A673 (cell line): ENCODE results near the gene FCHO1. TPM values are rescaled to one million over a fixed set of nuclear protein-coding genes. Genes with fewer than 3 reads are reported as not detected.

Experiments
- BruUV-seq: library from RNA; stranded (reverse); fragments of 400-500 nt; replicated peaks from 2 replicates; lab custom pipeline; 2021; lab: Mats Ljungman, UMichigan
- CTCF ChIA-PET: fragments of 300-600 bp; sonication (Branson Sonifier 250); formaldehyde crosslinking; loops from one replicate; lab custom pipeline; 2022; ENCODE audit warnings: antibody characterized with exemption; lab: Charles Lee
- POLR2A ChIA-PET: fragments of 300-600 bp; sonication (Branson Sonifier 250); formaldehyde crosslinking; loops from one replicate; lab custom pipeline; 2022; ENCODE audit warnings: antibody characterized with exemption; ENCODE audit not compliant: low non-redundant PET; lab: Charles Lee
- DNase-seq: peaks from one replicate; pipeline ENCODE4 v3.0.0-alpha.2; 2015; ENCODE audit warnings: low spot score
- H3K27ac ChIP-seq: fragments of 200-600 bp; sonication (generic); 2 replicates; pipeline ENCODE4 v1.5.1; 2016; ENCODE audit warnings: mixed run types, low read depth, mild to moderate bottlenecking, mixed read lengths, antibody characterized with exemption, low read length; ENCODE audit not compliant: poor library complexity, severe bottlenecking
- H3K27me3 ChIP-seq: fragments of 200-600 bp; sonication (generic); replicated peaks from 2 replicates; pipeline ENCODE4 v1.6.1; 2017; ENCODE audit warnings: mixed run types, low read depth, mild to moderate bottlenecking, mixed read lengths, antibody characterized with exemption, low read length; ENCODE audit not compliant: insufficient read depth, poor library complexity
- H3K36me3 ChIP-seq: fragments of 200-600 bp; sonication (generic); 2 replicates; pipeline ENCODE4 v1.6.1; 2016; ENCODE audit warnings: mixed run types, mild to moderate bottlenecking, mixed read lengths, antibody characterized with exemption, low read length; ENCODE audit not compliant: insufficient read depth, poor library complexity, severe bottlenecking
- H3K4me1 ChIP-seq: fragments of 200-600 bp; sonication (generic); 2 replicates; pipeline ENCODE4 v1.6.1; 2017; ENCODE audit warnings: mixed run types, mild to moderate bottlenecking, mixed read lengths, antibody characterized with exemption, low read length; ENCODE audit not compliant: insufficient read depth, poor library complexity, severe bottlenecking
- H3K4me3 ChIP-seq: fragments of 200-600 bp; sonication (generic); 2 replicates; pipeline ENCODE4 v1.5.1; 2016; ENCODE audit warnings: low read depth, mixed run types, mild to moderate bottlenecking, mixed read lengths, low read length; ENCODE audit not compliant: poor library complexity, severe bottlenecking
- H3K9me3 ChIP-seq: fragments of 200-600 bp; sonication (generic); 2 replicates; pipeline ENCODE4 v1.6.1; 2016; ENCODE audit warnings: mixed run types, low read depth, mild to moderate bottlenecking, mixed read lengths, antibody characterized with exemption, low read length; ENCODE audit not compliant: poor library complexity, severe bottlenecking
- EZH2 ChIP-seq: fragments of 200-600 bp; sonication (generic); IDR thresholded peaks from 2 replicates; pipeline ENCODE4 v1.6.1; 2017; ENCODE audit warnings: borderline replicate concordance, low read depth, mild to moderate bottlenecking, mixed read lengths, antibody characterized with exemption, low read length; ENCODE audit not compliant: poor library complexity, severe bottlenecking
- intact Hi-C: fragments of 100-400 bp; cut with micrococcal nuclease; formaldehyde crosslinking; loops from one replicate; pipeline ENCODE4 v1.10.0; 2022; ENCODE audit not compliant: unreplicated experiment
- total RNA-seq: library from RNA; stranded (reverse); gene quantifications from 2 replicates; pipeline ENCODE4 v1.2.3, GENCODE V29; 2021
- TF ChIP-seq, protein P1 (sequence below): fragments of 300-800, 200-600 bp; sonication (generic); conservative IDR thresholded peaks from 2 replicates; pipeline ENCODE4 v1.5.1; 2017; ENCODE audit warnings: low read depth, mild to moderate bottlenecking, antibody characterized with exemption, low read length, moderate library complexity, mixed read lengths

Gene FCHO1
- total RNA-seq, 1 experiment from 2014 or later = 2.1 TPM

DNA sequence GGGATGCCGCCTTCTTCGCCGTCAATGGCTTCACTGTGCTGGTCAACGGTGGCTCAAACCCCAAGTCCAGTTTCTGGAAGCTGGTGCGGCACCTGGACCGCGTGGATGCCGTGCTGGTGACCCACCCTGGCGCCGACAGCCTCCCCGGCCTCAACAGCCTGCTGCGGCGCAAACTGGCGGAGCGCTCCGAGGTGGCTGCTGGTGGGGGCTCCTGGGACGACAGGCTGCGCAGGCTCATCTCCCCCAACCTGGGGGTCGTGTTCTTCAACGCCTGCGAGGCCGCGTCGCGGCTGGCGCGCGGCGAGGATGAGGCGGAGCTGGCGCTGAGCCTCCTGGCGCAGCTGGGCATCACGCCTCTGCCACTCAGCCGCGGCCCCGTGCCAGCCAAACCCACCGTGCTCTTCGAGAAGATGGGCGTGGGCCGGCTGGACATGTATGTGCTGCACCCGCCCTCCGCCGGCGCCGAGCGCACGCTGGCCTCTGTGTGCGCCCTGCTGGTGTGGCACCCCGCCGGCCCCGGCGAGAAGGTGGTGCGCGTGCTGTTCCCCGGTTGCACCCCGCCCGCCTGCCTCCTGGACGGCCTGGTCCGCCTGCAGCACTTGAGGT lies 25.0 kb upstream of the FCHO1 start:
- H3K4me3 ChIP-seq = no peak overlapping the region
- H3K36me3 ChIP-seq = peaks cover 85% of the 10 kb centered on the region
- no TSS peak for BruUV-seq
- H3K9me3 ChIP-seq = peaks cover 4% of the 10 kb centered on the region
- DNase-seq = no peak
- no peak overlapping the region for H3K27ac ChIP-seq
- ChIA-PET CTCF (interaction anchor here (0.6 kb wide), 1 partner anchor 41 kb away, joined by 6 read pairs; no protein-coding TSS in a partner anchor), POLR2A (no interaction called here)
- no peaks in the 10 kb centered on the region for H3K27me3 ChIP-seq
- no peak for TF ChIP-seq EZH2
- TF ChIP-seq, protein P1, sequence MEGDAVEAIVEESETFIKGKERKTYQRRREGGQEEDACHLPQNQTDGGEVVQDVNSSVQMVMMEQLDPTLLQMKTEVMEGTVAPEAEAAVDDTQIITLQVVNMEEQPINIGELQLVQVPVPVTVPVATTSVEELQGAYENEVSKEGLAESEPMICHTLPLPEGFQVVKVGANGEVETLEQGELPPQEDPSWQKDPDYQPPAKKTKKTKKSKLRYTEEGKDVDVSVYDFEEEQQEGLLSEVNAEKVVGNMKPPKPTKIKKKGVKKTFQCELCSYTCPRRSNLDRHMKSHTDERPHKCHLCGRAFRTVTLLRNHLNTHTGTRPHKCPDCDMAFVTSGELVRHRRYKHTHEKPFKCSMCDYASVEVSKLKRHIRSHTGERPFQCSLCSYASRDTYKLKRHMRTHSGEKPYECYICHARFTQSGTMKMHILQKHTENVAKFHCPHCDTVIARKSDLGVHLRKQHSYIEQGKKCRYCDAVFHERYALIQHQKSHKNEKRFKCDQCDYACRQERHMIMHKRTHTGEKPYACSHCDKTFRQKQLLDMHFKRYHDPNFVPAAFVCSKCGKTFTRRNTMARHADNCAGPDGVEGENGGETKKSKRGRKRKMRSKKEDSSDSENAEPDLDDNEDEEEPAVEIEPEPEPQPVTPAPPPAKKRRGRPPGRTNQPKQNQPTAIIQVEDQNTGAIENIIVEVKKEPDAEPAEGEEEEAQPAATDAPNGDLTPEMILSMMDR = no peak
- intact Hi-C loops = no loop called here
- peaks cover under 1% of the 10 kb centered on the region for H3K4me1 ChIP-seq

DNA sequence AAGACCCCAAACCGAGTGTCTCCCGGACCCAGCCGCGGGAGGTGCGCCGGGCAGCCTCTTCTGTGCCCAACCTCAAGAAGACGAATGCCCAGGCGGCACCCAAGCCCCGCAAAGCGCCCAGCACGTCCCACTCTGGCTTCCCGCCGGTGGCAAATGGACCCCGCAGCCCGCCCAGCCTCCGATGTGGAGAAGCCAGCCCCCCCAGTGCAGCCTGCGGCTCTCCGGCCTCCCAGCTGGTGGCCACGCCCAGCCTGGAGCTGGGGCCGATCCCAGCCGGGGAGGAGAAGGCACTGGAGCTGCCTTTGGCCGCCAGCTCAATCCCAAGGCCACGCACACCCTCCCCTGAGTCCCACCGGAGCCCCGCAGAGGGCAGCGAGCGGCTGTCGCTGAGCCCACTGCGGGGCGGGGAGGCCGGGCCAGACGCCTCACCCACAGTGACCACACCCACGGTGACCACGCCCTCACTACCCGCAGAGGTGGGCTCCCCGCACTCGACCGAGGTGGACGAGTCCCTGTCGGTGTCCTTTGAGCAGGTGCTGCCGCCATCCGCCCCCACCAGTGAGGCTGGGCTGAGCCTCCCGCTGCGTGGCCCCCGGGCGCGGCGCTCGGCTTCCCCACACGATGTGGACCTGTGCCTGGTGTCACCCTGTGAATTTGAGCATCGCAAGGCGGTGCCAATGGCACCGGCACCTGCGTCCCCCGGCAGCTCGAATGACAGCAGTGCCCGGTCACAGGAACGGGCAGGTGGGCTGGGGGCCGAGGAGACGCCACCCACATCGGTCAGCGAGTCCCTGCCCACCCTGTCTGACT lies 24.1 kb upstream of the FCHO1 start:
- Histone ChIP-seq H3K9me3 (peaks cover 6% of the 10 kb centered on the region), H3K36me3 (peaks cover 84% of the 10 kb centered on the region), H3K4me3 (no peak overlapping the region), H3K27ac (no peak overlapping the region), H3K27me3 (no peaks in the 10 kb centered on the region), H3K4me1 (no peaks in the 10 kb centered on the region)
- ChIA-PET POLR2A (no interaction called here), CTCF (interaction anchor here (0.6 kb wide), 1 partner anchor 40 kb away, joined by 3 read pairs; no protein-coding TSS in a partner anchor)
- TF ChIP-seq, protein P1 = no peak
- TF ChIP-seq EZH2 = no peak
- DNase-seq = no peak
- BruUV-seq = no TSS peak
- intact Hi-C loops = no loop called here

DNA sequence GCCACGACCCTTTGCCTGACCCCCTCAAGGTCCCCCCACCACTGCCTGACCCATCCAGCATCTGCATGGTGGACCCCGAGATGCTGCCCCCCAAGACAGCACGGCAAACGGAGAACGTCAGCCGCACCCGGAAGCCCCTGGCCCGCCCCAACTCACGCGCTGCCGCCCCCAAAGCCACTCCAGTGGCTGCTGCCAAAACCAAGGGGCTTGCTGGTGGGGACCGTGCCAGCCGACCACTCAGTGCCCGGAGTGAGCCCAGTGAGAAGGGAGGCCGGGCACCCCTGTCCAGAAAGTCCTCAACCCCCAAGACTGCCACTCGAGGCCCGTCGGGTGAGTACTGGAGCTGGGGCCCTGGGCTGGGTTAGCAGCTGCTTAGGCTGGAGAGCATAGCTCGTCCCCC lies 23.4 kb upstream of the FCHO1 start:
- Histone ChIP-seq H3K27ac (no peak overlapping the region), H3K9me3 (peaks cover 6% of the 10 kb centered on the region), H3K36me3 (peaks cover 82% of the 10 kb centered on the region), H3K27me3 (no peaks in the 10 kb centered on the region), H3K4me1 (no peaks in the 10 kb centered on the region), H3K4me3 (no peak overlapping the region)
- CTCF ChIA-PET = no interaction called here
- TF ChIP-seq EZH2 = no peak
- TF ChIP-seq, protein P1 = no peak
- no TSS peak for BruUV-seq
- no peak for DNase-seq
- POLR2A ChIA-PET = no interaction called here
- intact Hi-C loops = no loop called here
